Right lobe of liver (tissue), 6 donors: ENCODE measurements around the gene ASCL3. TPM values are rescaled to one million over a fixed set of nuclear protein-coding genes. Genes with fewer than 3 reads are reported as not detected.

ENCODE experiments used
- ATAC-seq, 4 donors: fragments of 200-7000 bp; cut with Tn5 transposase; one replicate each; pipeline ENCODE4 v1.9.1; 2020; ENCODE audit warnings: mild to moderate bottlenecking in 4 of 4, moderate library complexity in 4 of 4
- DNase-seq, 3 donors: peaks; one replicate each; pipeline ENCODE4 v3.0.0-alpha.2; 2020
- H3K27ac ChIP-seq, 3 donors: fragments of 200-600 bp; one replicate each; pipeline ENCODE4 v1.8.0; 2022
- H3K27me3 ChIP-seq, 2 donors: fragments of 200-600 bp; one replicate each; pipeline ENCODE4 v1.8.0; 2022
- H3K36me3 ChIP-seq, 4 donors: fragments of 200-600 bp; sonication (generic) in 1 of 4; one replicate each; pipeline versions ENCODE4 v1.5.1 to v1.8.0; 2017 to 2022; ENCODE audit warnings: control low read depth in 1 of 4
- H3K4me1 ChIP-seq, 4 donors: fragments of 200-600 bp; sonication (generic) in 1 of 4; one replicate each; pipeline versions ENCODE4 v1.5.1 to v1.8.0; 2017 to 2022; ENCODE audit warnings: control low read depth in 1 of 4
- H3K4me3 ChIP-seq, 3 donors: fragments of 200-600 bp; one replicate each; pipeline ENCODE4 v1.8.0; 2022
- H3K9me3 ChIP-seq, 4 donors: fragments of 200-600 bp; sonication (generic) in 1 of 4; one replicate each; pipeline versions ENCODE4 v1.5.1 to v1.8.0; 2017 to 2022; ENCODE audit warnings: control low read depth in 1 of 4
- CTCF ChIP-seq, 4 donors: fragments of 200-600 bp in 3 of 4; fragments of 450-650 bp in 1 of 4; IDR thresholded peaks; one replicate each; pipeline versions ENCODE4 v1.5.1 to v1.8.0; 2016 to 2022; ENCODE audit warnings: antibody characterized with exemption in 4 of 4, mild to moderate bottlenecking in 2 of 4
- POLR2A ChIP-seq: fragments of 450-650 bp; IDR thresholded peaks from one replicate; pipeline ENCODE4 v1.6.1; 2017; ENCODE audit warnings: antibody characterized with exemption, mild to moderate bottlenecking
- WGBS: methylation state at CpG from one replicate; pipeline ENCODE4 v1.1.6; 2018; ENCODE audit warnings: low coverage, low lambda C conversion rate; ENCODE audit not compliant: insufficient coverage; ENCODE audit errors: missing lambda C conversion rate; 5-methylcytosine and 5-hydroxymethylcytosine counted together
- intact Hi-C, 2 donors: fragments of 100-400 bp; cut with DNase I; formaldehyde crosslinking; loops; one replicate each; pipeline versions ENCODE4 v1.11.2 to v1.14.1; 2022
- total RNA-seq, 6 experiments: library from RNA; depleted of rRNA in 2 of 6; stranded (reverse); fragments of >200 nt in 2 of 6; fragmentation: NEBNext Ultra II Directional in 3 of 6; extraction: Animal tissue kit (Norgen Biotek cat#: 25700) in 3 of 6; gene quantifications; one replicate each; pipeline versions ENCODE4 v1.1.0 to v1.2.4, GENCODE V29; 2016 to 2023
- donor health status: DM: no; HTN: yes; CAD: no.
- donor health status: DM: no; HTN: no; CAD: no.
- donor health status: DM: no; HTN: no; CAD: no.
- donor health status: DM: no; HTN: yes; CAD: no.
- donor health status: DM: no; HTN: yes; CAD: no.

Gene ASCL3
- total RNA-seq, 6 experiments from 2014 or later: not detected

DNA sequence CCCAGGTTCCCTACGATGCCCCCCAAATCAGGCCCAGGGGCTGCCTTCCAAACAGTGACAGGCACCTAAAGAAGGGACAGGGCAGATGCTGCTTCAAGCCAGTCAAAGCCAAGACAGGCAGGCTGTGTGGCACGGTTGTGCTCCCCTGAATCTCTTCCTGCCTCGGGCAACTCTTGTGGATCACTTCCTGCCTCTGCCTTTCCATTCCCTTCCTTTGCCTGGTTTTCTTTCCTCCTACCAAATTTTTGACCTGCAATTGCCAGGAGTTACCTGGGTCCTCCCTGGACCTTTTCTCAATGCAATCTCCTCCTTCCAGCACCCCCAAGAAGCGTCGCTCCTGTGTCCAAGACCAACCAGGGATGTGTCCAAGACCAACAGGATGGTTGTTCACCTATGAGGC is 15.6 kb downstream of the ASCL3 start:
- WGBS: 84% methylated on average over 5 of the region's 5 CpGs
- Histone ChIP-seq H3K36me3 (peaks cover 0 to under 1% (median 0%) of the 10 kb centered on the region in 4 donors), H3K27me3 (no peaks in the 10 kb centered on the region), H3K9me3 (no peaks in the 10 kb centered on the region), H3K4me3 (no peak overlapping the region), H3K27ac (no peak overlapping the region), H3K4me1 (no peaks in the 10 kb centered on the region)
- intact Hi-C loops: no loop called here
- no peak for ATAC-seq
- no peak for DNase-seq
- TF ChIP-seq CTCF (IDR thresholded peaks at IDR 0.05) (no peak), POLR2A (no peak)

DNA sequence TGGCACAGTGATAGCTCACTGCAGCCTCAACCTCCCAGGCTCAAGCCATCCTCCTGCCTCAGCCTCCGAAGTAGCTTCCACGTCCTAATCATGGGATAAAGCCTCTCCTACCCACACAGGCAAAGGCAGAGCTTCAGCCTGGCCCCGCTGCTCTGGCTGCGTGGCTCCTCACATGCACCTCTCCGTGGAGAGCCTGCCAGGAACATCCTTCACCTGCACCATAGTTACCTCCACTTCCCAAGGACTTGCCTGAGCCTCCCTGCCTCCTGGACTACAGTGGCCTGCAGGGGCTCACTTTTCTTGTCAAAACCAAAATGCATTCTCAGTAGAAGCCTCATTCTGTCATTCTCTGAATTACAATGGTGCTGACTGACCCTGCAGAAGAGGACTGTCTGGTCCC is 16.6 kb downstream of the ASCL3 start:
- no peak for DNase-seq
- WGBS: 83% methylated on average over 2 of the region's 5 CpGs
- TF ChIP-seq POLR2A (no peak), CTCF (IDR thresholded peaks at IDR 0.05) (no peak)

GRCh38 chr11:8925711-8926110 is 17.1 kb downstream of the ASCL3 start:
- intact Hi-C loops: no loop called here
- ATAC-seq (no peak), DNase-seq (no peak)
- WGBS: 100% methylated on average over 1 of the region's 5 CpGs
- H3K4me3 ChIP-seq: no peak overlapping the region
- no peaks in the 10 kb centered on the region for H3K9me3 ChIP-seq
- TF ChIP-seq POLR2A (no peak), CTCF (IDR thresholded peaks at IDR 0.05) (no peak)
- H3K4me1 ChIP-seq: no peaks in the 10 kb centered on the region
- H3K27me3 ChIP-seq: no peaks in the 10 kb centered on the region
- peaks cover 0 to 5% (median 0%) of the 10 kb centered on the region in 4 donors for H3K36me3 ChIP-seq
- no peak overlapping the region for H3K27ac ChIP-seq

More for the DNA sequence above, 16.6 kb downstream of the ASCL3 start:
- intact Hi-C loops: no loop called here
- Histone ChIP-seq H3K27me3 (no peaks in the 10 kb centered on the region), H3K36me3 (peaks cover 0 to 4% (median 0%) of the 10 kb centered on the region in 4 donors), H3K4me1 (no peaks in the 10 kb centered on the region), H3K4me3 (no peak overlapping the region), H3K27ac (no peak overlapping the region), H3K9me3 (no peaks in the 10 kb centered on the region)
- ATAC-seq: no peak

- DNase-seq (no peak), ATAC-seq (no peak)
- intact Hi-C loops: no loop called here
- H3K27ac ChIP-seq: no peak overlapping the region
- H3K4me1 ChIP-seq: no peaks in the 10 kb centered on the region
- H3K4me3 ChIP-seq: no peak overlapping the region
- peaks cover 0 to 19% (median 2%) of the 10 kb centered on the region in 4 donors for H3K36me3 ChIP-seq
- no peak for TF ChIP-seq POLR2A
- TF ChIP-seq CTCF (IDR thresholded peaks at IDR 0.05): no peak
- H3K27me3 ChIP-seq: no peaks in the 10 kb centered on the region
- 89% methylated on average over 5 of the region's 5 CpGs for WGBS
- no peaks in the 10 kb centered on the region for H3K9me3 ChIP-seq
These were observed 20.1 kb downstream of the ASCL3 start for GRCh38 chr11:8922691-8923090.
